Effector memory CD4-positive, alpha-beta T cell (primary cell): ENCODE measurements around the gene IFT20.

Experiments
- DNase-seq, 3 donors: peaks; one replicate each; pipeline ENCODE4 v3.0.0-alpha.2; 2020
- H3K27ac ChIP-seq: 2 replicates; pipeline ENCODE4 v1.7.0; 2013; ENCODE audit warnings: mild to moderate bottlenecking, low read length, moderate library complexity; ENCODE audit not compliant: insufficient read depth, poor library complexity, severe bottlenecking
- H3K27me3 ChIP-seq: replicated peaks from 2 replicates; pipeline ENCODE4 v1.7.0; 2013; ENCODE audit warnings: mild to moderate bottlenecking, low read length; ENCODE audit not compliant: insufficient read depth, control insufficient read depth, poor library complexity, severe bottlenecking
- H3K36me3 ChIP-seq: 2 replicates; pipeline ENCODE4 v1.7.0; 2013; ENCODE audit warnings: mild to moderate bottlenecking, low read length, moderate library complexity; ENCODE audit not compliant: control insufficient read depth, insufficient read depth
- H3K4me1 ChIP-seq: 2 replicates; pipeline ENCODE4 v1.7.0; 2013; ENCODE audit warnings: low read length, mild to moderate bottlenecking; ENCODE audit not compliant: control insufficient read depth, insufficient read depth, poor library complexity, severe bottlenecking
- H3K4me3 ChIP-seq: 2 replicates; pipeline ENCODE4 v1.7.0; 2013; ENCODE audit warnings: low read length, low read depth, mild to moderate bottlenecking; ENCODE audit not compliant: insufficient read depth, poor library complexity, severe bottlenecking
- H3K9me3 ChIP-seq: 2 replicates; pipeline ENCODE4 v1.7.0; 2013; ENCODE audit warnings: mild to moderate bottlenecking, low read length, moderate library complexity; ENCODE audit not compliant: control insufficient read depth

The IFT20 gene

DNA sequence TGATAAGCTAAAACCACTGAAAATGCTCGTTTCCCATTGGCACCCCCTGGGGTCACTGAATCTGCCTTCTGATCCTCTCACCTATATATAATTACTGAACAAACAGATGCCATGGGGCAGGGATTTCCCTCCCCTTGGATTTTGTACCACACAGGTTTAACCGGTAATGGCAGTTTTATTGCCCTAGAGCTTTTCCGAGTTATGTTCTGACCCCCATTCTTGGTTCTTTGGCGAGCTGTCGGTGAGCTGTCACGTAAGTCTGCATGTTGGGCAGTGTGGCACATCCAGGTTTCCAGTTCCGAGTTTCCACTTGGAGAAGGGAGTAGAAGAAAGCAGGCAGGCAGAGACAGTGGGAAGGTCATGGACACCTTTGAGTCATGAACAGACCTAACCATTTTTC lies 9.2 kb downstream of the IFT20 start:
- no peaks in the 10 kb centered on the region for H3K27me3 ChIP-seq
- H3K4me3 ChIP-seq, result no peak overlapping the region
- no peak for DNase-seq
- H3K4me1 ChIP-seq, result no peaks in the 10 kb centered on the region
- H3K27ac ChIP-seq, result no peak overlapping the region
- H3K9me3 ChIP-seq, result no peaks in the 10 kb centered on the region
- H3K36me3 ChIP-seq, result peaks cover 22% of the 10 kb centered on the region

DNA sequence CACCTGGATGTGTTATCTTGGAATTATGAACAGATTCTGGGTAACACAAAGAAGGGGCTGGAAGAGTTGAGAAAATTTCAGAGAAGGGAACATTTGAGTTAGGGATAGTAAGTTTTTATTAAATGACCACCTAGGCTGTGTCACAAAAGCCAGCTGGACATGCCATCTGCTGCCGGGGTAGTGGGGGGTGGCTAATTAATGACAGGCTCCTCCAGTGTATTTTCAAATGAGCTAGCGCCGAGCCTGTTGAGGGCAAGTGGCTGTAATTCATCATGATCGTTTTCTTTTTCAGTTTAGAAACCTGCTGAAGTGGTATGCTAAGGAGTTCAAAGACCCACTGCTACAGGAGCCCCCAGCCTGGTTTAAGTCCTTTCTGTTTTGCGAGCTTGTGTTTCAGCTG lies 10.1 kb downstream of the IFT20 start:
- no peak for DNase-seq
- H3K4me1 ChIP-seq, result no peaks in the 10 kb centered on the region
- no peaks in the 10 kb centered on the region for H3K27me3 ChIP-seq
- H3K36me3 ChIP-seq, result peaks cover 19% of the 10 kb centered on the region
- no peaks in the 10 kb centered on the region for H3K9me3 ChIP-seq
- no peak overlapping the region for H3K4me3 ChIP-seq
- H3K27ac ChIP-seq, result no peak overlapping the region

DNA sequence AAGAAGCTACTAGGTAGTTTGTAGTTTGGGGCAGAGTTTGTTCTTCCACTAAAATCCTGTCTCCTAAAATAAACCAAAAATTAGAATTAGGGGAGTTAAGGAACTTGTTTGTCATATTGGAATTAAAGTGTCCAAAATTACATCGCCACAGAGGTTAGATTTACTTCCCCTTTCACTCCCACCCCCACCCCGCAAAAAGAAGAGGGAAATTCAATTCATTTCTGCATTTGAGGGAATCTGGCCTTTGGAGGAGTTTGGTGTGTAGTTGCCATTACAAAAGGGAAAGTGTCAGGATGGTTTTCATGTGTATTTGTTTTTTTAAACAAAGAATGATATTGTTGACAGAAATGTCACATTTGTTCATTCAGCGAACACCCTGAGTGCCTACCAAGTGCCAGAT lies 10.5 kb downstream of the IFT20 start:
- Histone ChIP-seq H3K4me3 (no peak overlapping the region), H3K4me1 (peaks cover 4% of the 10 kb centered on the region), H3K36me3 (peaks cover 19% of the 10 kb centered on the region), H3K27ac (no peak overlapping the region), H3K9me3 (no peaks in the 10 kb centered on the region), H3K27me3 (no peaks in the 10 kb centered on the region)
- DNase-seq, result no peak

DNA sequence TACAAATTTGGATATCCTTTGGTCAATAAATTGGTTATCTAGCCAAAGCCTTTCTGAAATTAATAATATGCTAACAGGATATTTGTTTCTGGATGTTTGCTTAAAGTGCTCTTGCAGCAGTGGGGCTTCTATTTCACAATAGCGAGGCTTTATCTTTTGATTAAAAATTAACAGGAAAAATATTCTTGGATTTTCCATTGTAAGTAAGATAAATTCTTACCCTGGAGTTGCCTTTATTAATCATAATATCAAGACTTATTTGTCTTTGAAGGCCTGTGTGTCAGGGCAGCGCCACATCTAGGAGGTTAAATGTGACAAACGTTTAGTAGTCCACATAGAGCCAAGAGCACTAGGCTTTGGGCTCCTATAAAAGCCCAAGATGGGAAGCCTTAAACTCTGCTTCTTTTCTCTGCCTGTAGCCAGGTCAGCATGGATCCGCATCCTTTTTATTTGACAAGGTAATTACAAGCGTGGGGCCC lies 11.0 kb downstream of the IFT20 start:
- DNase-seq, result no peak

DNA sequence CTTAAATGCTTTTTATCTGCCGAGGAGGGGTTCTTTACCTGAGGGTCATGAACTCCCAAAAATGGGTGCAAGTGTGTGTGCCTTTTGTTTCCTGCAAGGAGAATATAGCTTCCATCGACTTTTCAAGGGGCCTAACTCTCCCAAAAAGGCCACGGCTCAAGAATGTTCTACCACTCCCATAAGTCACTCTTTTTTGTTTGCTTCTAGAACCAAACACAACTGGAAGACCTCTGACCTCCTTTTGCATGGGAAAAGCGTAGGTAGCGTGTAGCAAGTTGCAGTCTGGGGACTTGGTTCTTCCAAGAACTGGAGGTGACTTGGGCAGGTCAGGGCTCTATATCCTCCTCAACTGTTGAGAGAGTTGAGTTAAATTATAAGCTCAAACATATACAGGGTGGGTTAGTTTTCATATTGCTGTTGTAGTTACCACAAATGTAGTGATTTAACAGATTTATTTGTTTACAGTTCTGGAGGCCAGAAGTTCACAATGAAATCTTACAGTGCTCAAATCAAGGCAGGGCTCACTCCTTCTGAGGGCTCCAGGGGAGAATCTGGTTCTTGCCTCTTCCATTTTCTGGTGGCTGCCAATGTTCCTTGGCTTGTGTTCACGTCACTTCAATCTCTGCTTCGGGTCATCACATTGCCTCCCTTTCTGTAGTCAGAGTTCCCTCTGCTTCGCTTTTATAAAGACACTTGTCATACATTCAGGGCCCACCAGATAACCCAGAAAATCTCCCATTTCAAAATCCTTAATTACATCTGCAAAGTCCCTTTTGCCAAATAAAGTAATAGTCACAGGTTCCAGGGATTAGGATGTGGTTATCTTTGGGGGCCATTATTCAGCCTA lies 14.8 kb downstream of the IFT20 start:
- no peak for DNase-seq
- H3K27me3 ChIP-seq, result no peaks in the 10 kb centered on the region
- no peaks in the 10 kb centered on the region for H3K9me3 ChIP-seq
- H3K36me3 ChIP-seq, result no peaks in the 10 kb centered on the region
- peaks cover 17% of the 10 kb centered on the region for H3K4me1 ChIP-seq
- H3K4me3 ChIP-seq, result no peak overlapping the region
- no peak overlapping the region for H3K27ac ChIP-seq

More for the DNA sequence above, 11.0 kb downstream of the IFT20 start:
- Histone ChIP-seq H3K27me3 (no peaks in the 10 kb centered on the region), H3K36me3 (peaks cover 17% of the 10 kb centered on the region), H3K27ac (no peak overlapping the region), H3K4me3 (no peak overlapping the region), H3K4me1 (peaks cover 9% of the 10 kb centered on the region), H3K9me3 (no peaks in the 10 kb centered on the region)

DNA sequence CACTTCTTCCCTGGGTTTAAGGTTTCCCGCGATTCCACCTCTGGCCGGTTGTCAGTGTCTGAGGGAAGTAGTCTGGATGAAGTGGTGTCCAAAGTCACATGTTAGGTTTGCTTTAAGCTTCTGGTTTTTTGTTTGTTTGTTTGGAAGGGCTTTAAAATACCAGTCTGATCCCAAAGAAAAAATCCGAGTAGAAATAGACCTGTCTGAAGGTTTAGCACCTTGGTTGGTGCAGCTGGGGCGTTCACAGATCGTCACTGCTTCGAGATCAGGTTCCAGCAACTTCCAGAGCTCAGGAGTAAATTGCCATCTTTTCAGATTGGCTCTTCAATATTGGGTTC lies 15.7 kb downstream of the IFT20 start:
- H3K27ac ChIP-seq, result no peak overlapping the region
- H3K4me1 ChIP-seq, result peaks cover 17% of the 10 kb centered on the region
- DNase-seq, result no peak

DNA sequence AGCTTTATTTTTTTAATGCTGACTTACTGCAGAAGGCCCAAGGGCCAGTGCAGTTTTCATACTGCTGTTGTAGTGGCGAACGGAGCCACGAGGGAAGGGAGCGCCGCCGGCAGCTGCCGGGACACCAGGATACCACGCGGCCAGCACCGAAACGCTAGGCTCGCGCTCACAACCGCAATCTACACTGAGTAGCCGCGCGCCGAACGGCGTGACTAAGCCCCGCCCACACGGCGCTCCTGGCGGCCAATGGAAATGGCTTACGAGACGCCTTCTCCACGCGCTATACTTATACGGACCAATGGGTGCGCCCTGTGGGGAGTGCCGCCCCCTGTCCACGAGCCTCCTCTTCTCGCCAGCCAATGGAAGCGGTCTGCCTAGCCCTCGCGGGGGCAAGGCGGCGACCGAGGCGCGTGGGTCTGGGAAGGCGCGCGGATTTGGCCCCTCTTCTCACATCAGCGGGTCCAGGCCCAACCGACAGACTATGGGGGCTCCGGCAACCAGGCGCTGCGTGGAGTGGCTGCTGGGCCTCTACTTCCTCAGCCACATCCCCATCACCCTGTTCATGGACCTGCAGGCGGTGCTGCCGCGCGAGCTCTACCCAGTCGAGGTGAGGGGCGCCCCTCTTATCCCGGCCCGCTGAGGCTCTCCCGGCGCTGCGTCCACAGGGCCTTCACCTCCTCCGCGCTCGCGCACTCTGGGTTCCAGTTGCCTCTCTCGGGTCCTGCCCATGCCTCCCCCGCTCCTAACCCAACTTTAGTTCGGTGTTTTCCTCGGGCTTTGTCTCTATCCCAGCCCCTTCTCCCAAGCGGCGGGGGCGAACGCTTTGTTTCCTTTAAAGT lies 16.3 kb downstream of the IFT20 start, which contains the start of gene TMEM97:
Gene TMEM97, plus strand, starts transcription at position 442 of the 839 bp plus-strand sequence. Its CDS starts 40 bp downstream, at position 482.
- Histone ChIP-seq H3K9me3 (no peaks in the 10 kb centered on the region), H3K27ac (no peak within 1 kb of the TSS), H3K27me3 (no peaks in the 10 kb centered on the region), H3K4me3 (peak within 1 kb of the TSS; percentile 62), H3K4me1 (peaks cover 17% of the 10 kb centered on the region), H3K36me3 (no peaks in the 10 kb centered on the region)
- DNase-seq, result peak; percentile 89 to 92 (median 92)

More for the DNA sequence above, 15.7 kb downstream of the IFT20 start:
- Histone ChIP-seq H3K27me3 (no peaks in the 10 kb centered on the region), H3K36me3 (no peaks in the 10 kb centered on the region), H3K4me3 (peak overlapping the region; percentile 62), H3K9me3 (no peaks in the 10 kb centered on the region)

DNA sequence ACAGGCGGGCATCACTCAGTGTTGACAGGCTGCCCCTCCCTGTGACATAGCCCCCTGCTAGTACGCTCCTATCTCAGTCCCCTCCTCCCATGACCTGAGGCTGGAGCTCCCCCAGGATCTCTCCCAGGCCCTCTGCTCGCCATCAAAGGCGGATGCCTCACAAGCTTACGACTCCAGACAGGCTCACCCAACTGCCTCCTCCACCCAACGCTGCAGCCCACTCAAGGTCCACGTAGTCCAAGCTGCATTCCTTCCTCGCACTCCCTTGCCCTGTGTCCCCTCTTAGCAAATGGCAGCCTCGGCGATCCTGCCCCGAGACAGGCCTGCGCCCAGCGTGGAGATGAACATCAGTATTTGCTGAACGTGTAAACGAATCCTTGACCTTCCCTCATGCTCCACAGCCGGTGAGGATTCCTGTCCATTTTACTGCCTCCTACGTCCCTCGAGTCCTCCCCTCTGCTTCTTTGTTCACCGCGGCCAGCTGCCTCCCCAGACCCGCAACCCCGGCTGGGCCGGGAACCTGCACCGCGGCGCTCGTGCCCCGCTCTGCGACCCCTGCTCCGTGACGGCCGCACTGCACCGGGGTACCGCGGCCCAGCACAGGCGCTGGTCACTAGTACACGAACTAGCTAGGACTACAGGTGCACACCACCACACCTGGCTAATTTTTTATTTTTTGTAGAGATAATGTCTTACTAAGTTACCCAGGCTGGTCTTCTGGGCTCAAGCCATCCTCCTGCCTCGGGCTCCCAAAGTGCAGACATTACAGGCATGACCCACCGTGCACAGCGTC lies 17.1 kb downstream of the IFT20 start:
- H3K36me3 ChIP-seq, result no peaks in the 10 kb centered on the region
- no peaks in the 10 kb centered on the region for H3K27me3 ChIP-seq
- H3K9me3 ChIP-seq, result no peaks in the 10 kb centered on the region
- peak overlapping the region; percentile 62 for H3K4me3 ChIP-seq
- no peak for DNase-seq
- H3K4me1 ChIP-seq, result peaks cover 17% of the 10 kb centered on the region
- H3K27ac ChIP-seq, result no peak overlapping the region

DNA sequence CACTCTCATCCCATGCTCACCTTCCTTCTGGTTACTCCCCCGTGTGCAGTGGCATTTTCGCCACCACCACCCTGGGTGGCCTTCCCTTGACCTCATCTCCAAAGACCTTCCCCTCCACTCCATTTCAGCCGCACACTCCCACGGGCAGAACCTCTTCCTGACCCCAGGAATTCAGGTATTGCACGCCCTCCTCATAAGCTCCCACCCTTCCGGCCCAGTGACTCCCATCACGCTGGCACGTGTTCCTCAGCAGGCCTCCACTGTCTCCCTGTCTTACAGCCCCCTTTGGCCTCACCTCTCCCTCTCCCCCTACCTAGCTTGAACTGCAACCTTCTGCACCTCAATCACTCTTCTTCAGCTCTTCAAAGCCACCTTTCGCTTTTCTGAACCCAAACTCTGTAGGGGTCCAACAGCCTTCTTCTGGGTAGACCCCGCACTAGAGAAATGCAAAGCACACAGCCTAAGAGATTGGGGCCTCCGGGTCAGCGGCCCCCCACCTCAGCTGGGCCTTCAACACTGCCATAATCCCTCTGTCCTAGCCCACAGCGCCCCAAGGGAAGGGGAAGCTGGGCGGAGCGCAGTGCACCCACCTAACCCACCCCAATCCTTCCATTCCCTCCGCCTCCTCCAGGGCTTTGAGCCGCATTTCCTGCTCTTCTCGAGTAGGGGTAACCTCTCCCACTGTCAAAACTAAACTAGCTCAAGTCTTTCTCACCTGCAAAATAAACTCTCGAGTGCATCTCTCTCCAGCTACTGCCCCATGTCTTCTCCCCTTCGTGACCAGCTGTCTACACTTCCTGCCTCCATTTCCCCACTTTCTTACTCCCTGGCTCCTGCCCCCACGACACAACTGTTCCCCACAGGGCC lies 17.9 kb downstream of the IFT20 start:
- Histone ChIP-seq H3K27me3 (no peaks in the 10 kb centered on the region), H3K4me3 (no peak overlapping the region), H3K4me1 (peaks cover 17% of the 10 kb centered on the region), H3K36me3 (no peaks in the 10 kb centered on the region), H3K9me3 (no peaks in the 10 kb centered on the region), H3K27ac (no peak overlapping the region)
- DNase-seq, result no peak
